ENCODE measurements around the gene PGA4.

The PGA4 gene

DNA sequence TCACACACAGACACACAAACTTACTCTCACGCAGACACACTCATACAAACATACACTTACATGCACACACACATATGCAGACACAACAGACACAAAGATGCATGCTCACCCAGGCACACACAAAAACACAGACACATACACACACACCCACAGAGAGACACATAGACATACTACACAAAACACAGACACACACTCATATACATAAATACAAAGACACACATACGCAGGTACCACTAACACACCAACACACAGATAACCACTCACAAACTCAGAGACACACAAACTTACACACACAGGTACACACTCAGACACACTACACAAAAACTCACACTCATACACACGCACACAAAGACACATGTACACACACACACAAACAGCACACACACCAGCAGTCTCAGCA, 50.6 kb downstream of the PGA4 start:
- no peak overlapping the region for H3K4me3 ChIP-seq (ENCODE audit: low read length)
- DNase-seq (ENCODE audit: low read depth, low spot score), result no peak

DNA sequence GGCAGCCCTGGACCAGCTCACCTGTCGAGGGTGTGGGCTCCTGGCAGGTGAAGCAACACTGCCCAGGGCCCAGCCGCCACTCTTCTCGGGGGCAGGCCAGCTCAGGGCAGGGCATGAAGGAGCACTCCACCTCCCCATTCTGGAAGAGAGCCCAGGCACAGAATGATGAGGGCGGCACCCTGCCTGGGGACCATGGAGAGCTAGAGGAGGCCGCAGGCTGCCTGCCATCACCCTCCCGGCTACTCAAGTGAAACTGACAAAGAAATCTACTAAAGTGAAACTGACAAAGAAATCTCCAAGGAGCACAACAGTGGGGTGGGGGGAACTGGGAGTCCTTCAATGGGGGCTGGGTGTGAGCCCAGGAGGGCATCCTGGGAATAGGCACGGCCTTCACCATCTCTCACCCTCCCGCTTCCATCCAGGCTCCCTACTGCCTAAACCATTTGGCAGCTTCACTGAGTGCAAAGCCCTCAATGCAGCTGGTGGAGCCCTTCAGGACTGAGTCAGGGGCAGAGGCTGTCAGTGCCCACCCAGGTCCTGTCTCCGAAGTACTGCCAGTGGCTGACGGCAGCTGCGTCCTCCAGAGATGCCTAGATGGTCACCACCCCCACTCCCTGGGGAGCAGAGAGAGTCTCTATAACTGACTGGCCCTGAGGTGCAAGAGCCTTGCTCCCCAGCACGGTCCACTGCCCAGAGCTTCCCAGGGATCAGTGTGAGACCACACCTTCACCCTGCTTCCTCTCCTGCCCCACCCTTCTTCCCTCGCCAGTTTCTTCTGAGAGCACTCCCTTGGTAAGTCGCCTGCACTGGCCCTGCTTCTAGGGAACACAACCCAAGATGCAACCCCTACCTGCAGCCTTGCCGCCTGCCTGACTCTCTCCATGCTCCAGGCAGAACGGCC, 51.3 kb downstream of the PGA4 start:
- no peak for DNase-seq (ENCODE audit: low read depth, low spot score)
- H3K4me3 ChIP-seq (ENCODE audit: low read length), result no peak overlapping the region

DNA sequence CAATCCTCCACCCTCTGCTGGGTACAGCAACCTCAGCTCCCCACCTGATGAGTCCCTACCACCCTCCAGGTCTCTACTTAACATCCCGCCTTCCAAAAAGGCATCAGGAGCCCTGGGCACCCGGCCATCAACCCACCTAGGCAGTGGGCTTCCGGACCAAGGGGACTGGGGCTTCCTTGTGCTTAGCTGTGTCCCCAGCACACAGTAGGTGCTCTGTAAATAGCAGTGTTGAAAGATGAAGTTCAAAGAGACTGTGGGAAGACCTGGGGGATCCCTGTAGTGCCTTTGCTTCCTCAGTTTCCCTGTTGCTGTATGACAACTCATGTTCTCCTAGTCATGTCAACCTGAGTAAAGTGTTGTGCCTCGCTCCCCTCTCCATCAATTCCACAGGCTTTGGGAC, 51.9 kb downstream of the PGA4 start:
- H3K4me3 ChIP-seq (ENCODE audit: low read length), result no peak overlapping the region
- no peak for DNase-seq (ENCODE audit: low read depth, low spot score)

DNA sequence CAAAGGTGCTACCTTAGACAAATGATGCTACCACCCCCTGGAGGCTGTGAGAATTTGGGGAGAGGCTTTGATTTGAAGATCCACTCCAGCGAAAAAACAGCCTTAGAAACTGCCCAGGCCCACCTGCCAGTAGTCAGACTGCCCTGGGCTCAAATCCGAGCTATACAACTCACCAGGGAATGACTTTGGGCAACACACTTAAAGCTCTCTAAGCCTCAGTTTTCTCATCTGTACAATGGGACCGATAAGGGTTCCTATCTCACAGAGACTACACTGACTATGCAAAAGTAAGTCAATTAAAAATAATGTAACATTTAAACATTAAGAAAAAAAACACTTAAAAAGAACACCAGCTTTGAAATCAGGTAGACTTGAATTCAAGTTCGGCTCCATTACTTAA, 53.0 kb downstream of the PGA4 start:
- no peak for DNase-seq (ENCODE audit: low read depth, low spot score)
- no peak overlapping the region for H3K4me3 ChIP-seq (ENCODE audit: low read length)

DNA sequence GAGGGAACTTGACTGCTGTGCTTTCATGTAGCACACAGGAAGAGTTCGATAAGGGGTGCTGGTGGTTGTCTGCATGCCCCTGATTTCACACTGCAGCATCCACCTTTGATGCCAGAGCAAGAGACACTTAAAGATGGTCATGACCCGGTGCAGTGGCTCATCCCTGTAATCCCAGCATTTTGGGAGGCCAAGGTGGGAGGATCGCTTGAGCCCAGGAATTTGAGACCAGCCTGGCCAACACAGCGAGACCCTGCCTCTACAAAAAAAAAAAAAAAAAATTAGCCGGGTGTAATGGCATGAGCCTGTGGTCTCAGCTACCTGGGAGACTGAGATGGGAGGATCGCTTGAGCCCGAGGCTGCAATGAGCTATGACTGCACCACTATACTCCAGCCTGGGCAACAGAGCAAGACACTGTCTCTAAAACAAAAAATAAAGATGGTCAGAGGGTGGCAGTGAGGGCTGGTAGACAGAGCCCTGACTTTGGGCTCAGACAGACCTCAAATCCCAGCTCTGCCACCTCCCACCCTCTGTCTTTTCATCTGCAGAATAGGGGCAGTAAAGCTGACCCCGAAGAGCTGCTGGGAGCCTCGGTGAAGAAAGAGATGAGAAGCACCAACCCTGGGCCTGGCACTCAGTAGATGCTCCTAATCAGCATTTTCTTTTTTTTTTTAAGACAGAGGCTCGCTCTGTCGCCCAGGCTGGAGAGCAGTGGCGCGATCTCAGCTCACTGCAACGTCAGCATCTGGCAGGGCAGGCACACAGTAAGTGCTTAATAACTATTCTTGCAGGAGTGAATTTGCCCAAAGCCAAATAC, 55.2 kb downstream of the PGA4 start:
- no peak for DNase-seq (ENCODE audit: low read depth, low spot score)
- no peak overlapping the region for H3K4me3 ChIP-seq (ENCODE audit: low read length)

DNA sequence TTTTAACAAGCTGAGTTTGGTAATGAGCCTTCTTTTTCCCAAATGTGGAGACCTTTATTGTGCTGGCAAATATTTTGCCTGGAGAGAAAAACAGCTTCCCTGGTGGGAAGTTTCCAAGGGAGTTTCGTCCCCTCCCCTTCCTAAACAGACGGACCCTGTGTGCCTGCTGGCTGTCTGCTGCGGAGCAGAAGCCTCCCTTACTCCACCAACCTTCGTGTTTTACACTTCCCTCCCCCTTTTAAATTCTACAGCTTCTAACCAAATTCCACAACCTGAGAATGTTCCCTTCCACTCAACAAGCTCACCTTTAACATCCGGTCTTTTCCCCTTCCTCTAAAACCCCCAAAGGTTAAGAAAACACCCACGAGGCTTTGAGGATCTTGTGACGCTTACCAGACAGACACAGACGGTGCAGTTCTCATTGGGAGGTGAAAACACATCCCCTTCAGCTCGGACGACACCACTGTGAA, 55.9 kb downstream of the PGA4 start:
- no peak for DNase-seq (ENCODE audit: low read depth, low spot score)
- H3K4me3 ChIP-seq (ENCODE audit: low read length), result no peak overlapping the region

DNA sequence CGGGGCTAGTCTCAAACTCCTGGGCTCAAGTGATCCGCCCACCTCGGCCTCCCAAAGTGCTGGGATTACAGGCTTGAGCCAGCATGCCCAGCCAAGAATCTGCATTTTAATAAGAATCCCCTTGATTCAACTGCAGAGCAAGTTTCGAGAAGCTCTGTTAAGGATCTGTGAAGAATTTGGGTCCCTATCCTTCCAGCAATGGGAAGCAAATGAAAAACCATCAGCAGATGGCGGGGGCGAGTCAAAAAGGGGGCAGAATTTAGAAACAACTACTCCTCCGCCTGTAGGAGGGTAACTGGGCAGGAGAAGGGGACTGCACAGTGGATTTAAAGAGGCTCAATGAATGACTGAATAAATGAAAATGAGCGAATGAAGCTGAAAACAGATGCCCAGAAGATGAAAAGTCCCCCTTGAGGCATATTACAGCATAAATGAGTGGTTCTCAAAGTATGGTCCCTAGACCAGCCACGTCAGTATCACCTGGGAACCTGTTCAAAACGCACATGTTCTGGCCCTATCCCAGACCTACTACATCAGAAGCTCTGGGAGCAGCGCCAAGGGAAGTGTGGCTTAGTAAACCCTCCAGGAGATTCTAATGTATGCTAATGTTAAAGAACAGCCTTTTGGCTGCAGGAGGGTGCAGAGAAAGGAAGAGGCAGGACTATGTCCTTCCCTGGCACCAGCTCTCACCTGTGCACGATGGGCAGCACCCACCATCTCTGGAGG, 58.0 kb downstream of the PGA4 start:
- DNase-seq (ENCODE audit: low read depth, low spot score), result no peak
- H3K4me3 ChIP-seq (ENCODE audit: low read length), result no peak overlapping the region

DNA sequence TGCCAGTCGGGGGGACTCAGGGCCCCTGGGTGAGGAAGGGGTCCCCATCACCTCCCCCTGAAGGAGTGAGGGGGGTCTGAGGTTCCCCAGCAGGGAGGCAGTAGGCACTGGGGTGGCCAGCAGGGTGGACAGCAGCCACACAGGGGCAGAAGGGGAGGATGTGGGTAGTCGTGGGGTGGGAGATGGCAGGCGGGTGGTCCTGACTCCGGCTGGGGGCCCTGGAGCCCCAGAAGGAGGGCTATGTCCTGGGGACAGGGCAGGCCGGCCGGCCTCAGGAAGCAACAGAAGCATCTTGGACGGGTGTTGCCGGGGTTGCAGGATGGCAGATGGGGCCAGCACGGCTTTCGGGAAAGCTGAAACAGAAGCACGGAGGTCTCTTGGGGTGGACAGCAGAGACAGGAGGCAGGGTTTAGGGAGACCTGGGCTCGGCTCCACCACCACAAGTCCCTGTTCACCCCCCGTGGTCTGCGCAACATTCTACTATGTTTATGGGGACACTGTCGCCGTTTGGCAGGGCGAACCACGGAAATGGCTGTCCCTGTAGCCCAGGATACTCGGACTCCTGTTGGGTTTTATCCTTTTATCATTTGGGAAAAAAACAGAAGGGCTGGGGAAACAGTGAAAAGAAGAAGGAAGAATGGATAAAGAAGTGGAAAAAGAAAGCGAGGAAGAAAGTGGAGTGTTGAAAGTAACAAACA, 58.9 kb downstream of the PGA4 start:
- DNase-seq (ENCODE audit: low read depth, low spot score), result no peak
- H3K4me3 ChIP-seq (ENCODE audit: low read length), result no peak overlapping the region

Measured in Jurkat, Clone E6-1 (cell line).